SK-N-SH (cell line): ENCODE results near the gene ARHGEF37. TPM values are rescaled to one million over a fixed set of nuclear protein-coding genes. Genes with fewer than 3 reads are reported as not detected.
"Not testable (repeated sequence)": the region's sequence is repeated elsewhere in the genome, so short reads cannot be mapped to it uniquely, and the experiment has no call there.

ENCODE experiments used
- CTCF ChIA-PET: fragments of 300-600, 350-600 bp; formaldehyde crosslinking; extraction: SDS; loops from one replicate; lab custom pipeline; 2021; lab: Yijun Ruan, JAX
- POLR2A ChIA-PET: fragments of 350-600 bp; sonication (Branson Sonifier 250); formaldehyde crosslinking; extraction: SDS; loops from one replicate; lab custom pipeline; 2020; ENCODE audit warnings: antibody characterized with exemption, inconsistent platforms; lab: Yijun Ruan, JAX
- DNase-seq: peaks from one replicate; pipeline ENCODE4 v3.0.0; 2012
- H2AFZ ChIP-seq: fragments of 200-600 bp; sonication (generic); 2 replicates; pipeline ENCODE4 v1.8.1; 2016; ENCODE audit warnings: antibody characterized with exemption, mild to moderate bottlenecking, low read depth
- H3F3A ChIP-seq: fragments of 200-600 bp; sonication (generic); replicated peaks from 2 replicates; pipeline ENCODE3; 2016; ENCODE audit warnings: antibody characterized with exemption, mild to moderate bottlenecking; ENCODE audit not compliant: insufficient read depth
- H3K27ac ChIP-seq, 2 experiments: fragments of 200-500 bp in 1 of 2; fragments of 200-600 bp in 1 of 2; sonication (Bioruptor generic) in 1 of 2; sonication (generic), shearing (Covaris generic) in 1 of 2; 2 replicates each; pipeline versions ENCODE4 v1.5.1 to v1.6.1; 2014 to 2016; ENCODE audit warnings: low read depth in 2 of 2, inconsistent platforms in 1 of 2, low read length in 1 of 2, mild to moderate bottlenecking in 1 of 2, mixed read lengths in 1 of 2
- H3K27me3 ChIP-seq: fragments of 200-600 bp; sonication (generic), shearing (Covaris generic); 2 replicates; pipeline ENCODE4 v1.6.1; 2016; ENCODE audit warnings: mixed run types; ENCODE audit not compliant: insufficient read depth
- H3K36me3 ChIP-seq, 2 experiments: fragments of 200-500 bp in 1 of 2; fragments of 200-600 bp in 1 of 2; sonication (Bioruptor generic) in 1 of 2; sonication (generic) in 1 of 2; replicated peaks in 1 of 2; 2 replicates each; pipeline versions ENCODE3 to v1.5.1; 2014 to 2016; ENCODE audit warnings: low read length in 1 of 2, mild to moderate bottlenecking in 1 of 2; ENCODE audit not compliant: insufficient read depth in 2 of 2, control insufficient read depth in 1 of 2
- H3K4me1 ChIP-seq, 2 experiments: fragments of 200-500 bp in 1 of 2; fragments of 200-600 bp in 1 of 2; sonication (Bioruptor generic) in 1 of 2; sonication (generic), shearing (Covaris generic) in 1 of 2; 2 replicates each; pipeline versions ENCODE4 v1.5.1 to v1.6.1; 2014 to 2016; ENCODE audit warnings: low read depth in 1 of 2, low read length in 1 of 2, mixed run types in 1 of 2; ENCODE audit not compliant: insufficient read depth in 2 of 2, control insufficient read depth in 1 of 2
- H3K4me2 ChIP-seq: fragments of 200-600 bp; sonication (generic), shearing (Covaris generic); 2 replicates; pipeline ENCODE4 v1.6.1; 2017; ENCODE audit warnings: mixed run types
- H3K4me3 ChIP-seq, 2 experiments: fragments of 200-500 bp in 1 of 2; fragments of 200-600 bp in 1 of 2; sonication (Bioruptor generic) in 1 of 2; sonication (generic), shearing (Covaris generic) in 1 of 2; 2 replicates each; pipeline versions ENCODE4 v1.5.1 to v1.8.1; 2014 to 2016; ENCODE audit warnings: low read depth in 2 of 2, inconsistent platforms in 1 of 2, low read length in 1 of 2, mild to moderate bottlenecking in 1 of 2, mixed read lengths in 1 of 2, moderate library complexity in 1 of 2
- H3K79me2 ChIP-seq: fragments of 200-600 bp; sonication (generic); 2 replicates; pipeline ENCODE4 v1.8.1; 2017; ENCODE audit warnings: mild to moderate bottlenecking; ENCODE audit not compliant: insufficient read depth
- H3K9ac ChIP-seq: fragments of 200-600 bp; sonication (generic); 2 replicates; pipeline ENCODE4 v1.6.1; 2017; ENCODE audit warnings: mixed run types
- H3K9me2 ChIP-seq: fragments of 200-600 bp; sonication (generic); 2 replicates; pipeline ENCODE4 v1.6.1; 2017; ENCODE audit warnings: mixed run types
- H3K9me3 ChIP-seq: fragments of 200-600 bp; sonication (generic); 2 replicates; pipeline ENCODE4 v1.6.1; 2017; ENCODE audit warnings: mixed run types, mild to moderate bottlenecking, moderate library complexity
- H4K20me1 ChIP-seq: fragments of 200-600 bp; sonication (generic); 2 replicates; pipeline ENCODE4 v1.6.1; 2017; ENCODE audit warnings: mild to moderate bottlenecking, mixed run types; ENCODE audit not compliant: insufficient read depth
- MXI1 ChIP-seq: IDR thresholded peaks from 2 replicates; pipeline ENCODE4 v1.6.1; 2012; ENCODE audit warnings: mild to moderate bottlenecking, low read depth, low read length, improper control_type of control experiment
- WGBS: methylation state at CpG from one replicate; pipeline ENCODE4 v1.1.6; 2017; ENCODE audit warnings: low lambda C conversion rate; 5-methylcytosine and 5-hydroxymethylcytosine counted together
- polyA plus RNA-seq, 3 experiments: library from polyadenylated mRNA; depleted of rRNA; stranded (reverse); fragments of >200 nt; gene quantifications; 2 replicates each; pipeline ENCODE4 v1.2.3, GENCODE V29; 2012
- TF ChIP-seq, protein P1 (sequence below): fragments of 150-350 bp; IDR thresholded peaks from 2 replicates; pipeline ENCODE4 v1.6.1; 2017; ENCODE audit warnings: antibody characterized with exemption, low read length, low read depth, borderline replicate concordance
- TF ChIP-seq, protein P2 (sequence below): IDR thresholded peaks from 2 replicates; pipeline ENCODE4 v1.6.1; 2012; ENCODE audit warnings: mild to moderate bottlenecking, low read depth, low read length, moderate library complexity

Gene ARHGEF37
- polyA plus RNA-seq, 1 of the 3 experiments (the other 2 are of a cell fraction): 0.94 TPM

DNA sequence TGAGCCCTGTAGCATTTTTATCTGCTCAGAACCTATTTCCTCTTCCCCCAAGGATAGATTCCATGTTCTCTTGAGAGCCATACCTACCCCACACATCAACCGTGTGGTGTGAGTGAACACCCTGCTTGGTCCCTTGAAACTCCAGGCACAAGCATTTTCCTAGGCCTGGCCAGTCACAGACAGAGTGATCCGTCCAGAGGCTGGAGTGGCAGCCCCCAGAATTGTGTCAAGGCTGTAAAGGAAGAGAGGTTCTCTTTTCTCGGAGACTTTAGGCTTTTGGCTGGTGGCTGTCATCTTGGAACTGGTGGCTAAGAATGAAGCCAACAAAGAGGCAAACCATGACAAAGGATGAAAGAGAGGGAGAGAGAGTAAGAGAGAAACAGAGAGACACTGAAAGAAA lies 66.0 kb downstream of the ARHGEF37 start (continued):
- TF ChIP-seq, protein P1, sequence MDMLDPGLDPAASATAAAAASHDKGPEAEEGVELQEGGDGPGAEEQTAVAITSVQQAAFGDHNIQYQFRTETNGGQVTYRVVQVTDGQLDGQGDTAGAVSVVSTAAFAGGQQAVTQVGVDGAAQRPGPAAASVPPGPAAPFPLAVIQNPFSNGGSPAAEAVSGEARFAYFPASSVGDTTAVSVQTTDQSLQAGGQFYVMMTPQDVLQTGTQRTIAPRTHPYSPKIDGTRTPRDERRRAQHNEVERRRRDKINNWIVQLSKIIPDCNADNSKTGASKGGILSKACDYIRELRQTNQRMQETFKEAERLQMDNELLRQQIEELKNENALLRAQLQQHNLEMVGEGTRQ: no peak
- no peak for TF ChIP-seq MXI1
- TF ChIP-seq, protein P2, sequence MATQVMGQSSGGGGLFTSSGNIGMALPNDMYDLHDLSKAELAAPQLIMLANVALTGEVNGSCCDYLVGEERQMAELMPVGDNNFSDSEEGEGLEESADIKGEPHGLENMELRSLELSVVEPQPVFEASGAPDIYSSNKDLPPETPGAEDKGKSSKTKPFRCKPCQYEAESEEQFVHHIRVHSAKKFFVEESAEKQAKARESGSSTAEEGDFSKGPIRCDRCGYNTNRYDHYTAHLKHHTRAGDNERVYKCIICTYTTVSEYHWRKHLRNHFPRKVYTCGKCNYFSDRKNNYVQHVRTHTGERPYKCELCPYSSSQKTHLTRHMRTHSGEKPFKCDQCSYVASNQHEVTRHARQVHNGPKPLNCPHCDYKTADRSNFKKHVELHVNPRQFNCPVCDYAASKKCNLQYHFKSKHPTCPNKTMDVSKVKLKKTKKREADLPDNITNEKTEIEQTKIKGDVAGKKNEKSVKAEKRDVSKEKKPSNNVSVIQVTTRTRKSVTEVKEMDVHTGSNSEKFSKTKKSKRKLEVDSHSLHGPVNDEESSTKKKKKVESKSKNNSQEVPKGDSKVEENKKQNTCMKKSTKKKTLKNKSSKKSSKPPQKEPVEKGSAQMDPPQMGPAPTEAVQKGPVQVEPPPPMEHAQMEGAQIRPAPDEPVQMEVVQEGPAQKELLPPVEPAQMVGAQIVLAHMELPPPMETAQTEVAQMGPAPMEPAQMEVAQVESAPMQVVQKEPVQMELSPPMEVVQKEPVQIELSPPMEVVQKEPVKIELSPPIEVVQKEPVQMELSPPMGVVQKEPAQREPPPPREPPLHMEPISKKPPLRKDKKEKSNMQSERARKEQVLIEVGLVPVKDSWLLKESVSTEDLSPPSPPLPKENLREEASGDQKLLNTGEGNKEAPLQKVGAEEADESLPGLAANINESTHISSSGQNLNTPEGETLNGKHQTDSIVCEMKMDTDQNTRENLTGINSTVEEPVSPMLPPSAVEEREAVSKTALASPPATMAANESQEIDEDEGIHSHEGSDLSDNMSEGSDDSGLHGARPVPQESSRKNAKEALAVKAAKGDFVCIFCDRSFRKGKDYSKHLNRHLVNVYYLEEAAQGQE: no peak

DNA sequence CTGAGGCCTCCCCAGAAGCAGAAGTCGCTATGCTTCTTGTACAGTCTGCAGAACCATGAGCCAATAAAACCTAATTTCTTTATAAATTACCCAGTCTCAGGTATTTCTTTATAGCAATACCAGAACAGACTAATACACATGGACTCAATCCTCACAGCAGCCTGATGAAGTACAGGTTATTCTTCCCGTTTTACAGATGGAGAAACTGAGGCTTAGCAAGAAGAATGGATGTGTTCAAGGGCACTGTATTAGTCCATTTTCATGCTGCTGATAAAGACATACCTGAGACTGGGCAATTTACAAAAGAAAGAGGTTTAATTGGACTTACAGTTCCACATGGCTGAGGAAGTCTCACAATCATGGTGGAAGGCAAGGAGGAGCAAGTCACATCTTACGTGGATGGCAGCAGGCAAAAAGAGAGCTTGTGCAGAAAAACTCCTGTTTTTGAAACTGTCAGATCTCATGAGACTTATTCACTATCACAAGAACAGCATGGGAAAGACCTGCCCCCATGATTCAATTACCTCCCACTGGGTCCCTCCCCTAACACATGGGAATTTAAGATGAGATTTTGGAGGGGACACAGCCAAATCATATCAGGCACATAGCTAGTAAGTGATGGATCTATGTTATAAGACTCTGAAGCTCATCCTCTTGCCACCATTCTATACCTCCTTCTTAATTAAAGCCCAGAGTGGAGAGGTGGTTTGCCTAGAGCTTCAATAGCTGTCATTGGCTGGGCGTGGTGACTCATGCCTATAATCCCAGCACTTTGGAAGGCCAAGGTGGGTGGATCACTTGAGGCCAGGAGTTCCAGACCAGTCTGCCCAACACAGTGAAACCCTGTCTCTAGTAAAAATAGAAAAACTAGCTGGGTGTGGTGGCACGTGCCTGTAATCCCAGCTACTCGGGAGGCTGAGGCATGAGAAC lies 67.4 kb downstream of the ARHGEF37 start:
- H3K79me2 ChIP-seq, H3K36me3 ChIP-seq, POLR2A ChIA-PET, H3K27ac ChIP-seq, H3K9ac ChIP-seq, H4K20me1 ChIP-seq, H2AFZ ChIP-seq, H3K4me3 ChIP-seq, H3K9me3 ChIP-seq, H3K9me2 ChIP-seq, H3F3A ChIP-seq, H3K27me3 ChIP-seq, H3K4me2 ChIP-seq, DNase-seq: not testable (repeated sequence)
- 80% methylated on average over 6 of the region's 6 CpGs for WGBS
- peaks cover 0 to 14% of the 10 kb centered on the region in 2 experiments; a peak in 1 of 4 replicates for H3K4me1 ChIP-seq
- CTCF ChIA-PET: interaction anchor here (0.8 to 22.1 kb wide), 4 partner anchors 9 to 204 kb away, joined by 3 to 730 read pairs (median 4); no protein-coding TSS in a partner anchor

DNA sequence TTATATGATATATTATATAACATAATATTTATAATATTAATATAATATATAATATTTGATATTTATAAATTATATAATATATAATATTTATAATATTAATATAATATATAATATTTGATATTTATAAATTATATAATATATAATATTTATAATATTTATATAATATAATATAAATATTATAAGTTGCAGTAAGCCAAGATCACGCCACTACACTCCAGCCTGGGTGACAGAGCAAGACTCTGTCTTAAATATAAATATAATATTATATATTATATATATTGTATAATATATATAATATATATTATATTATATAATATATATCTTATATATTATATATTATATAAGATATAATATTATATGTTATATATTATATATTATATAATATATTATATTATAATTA lies 68.4 kb downstream of the ARHGEF37 start:
- H2AFZ ChIP-seq, H3K36me3 ChIP-seq, H3K27ac ChIP-seq, H3K79me2 ChIP-seq, H4K20me1 ChIP-seq, H3K4me3 ChIP-seq, H3F3A ChIP-seq, H3K27me3 ChIP-seq, H3K4me2 ChIP-seq, H3K9ac ChIP-seq, DNase-seq, H3K9me2 ChIP-seq, POLR2A ChIA-PET, H3K9me3 ChIP-seq: not testable (repeated sequence)
- CTCF ChIA-PET: interaction anchor here (0.8 to 22.1 kb wide), 3 partner anchors 10 to 176 kb away, joined by 3 to 730 read pairs (median 5); no protein-coding TSS in a partner anchor
- WGBS: 83% methylated on average over 1 of the region's 1 CpG
- H3K4me1 ChIP-seq: peaks cover 0 to 14% of the 10 kb centered on the region in 2 experiments; a peak in 1 of 4 replicates
